HG02938 (cell line): ENCODE data around the gene UBE2D3.
"Not testable (repeated sequence)": the region's sequence is repeated elsewhere in the genome, so short reads cannot be mapped to it uniquely, and the experiment has no call there.

ENCODE experiments used
- ATAC-seq: cut with Tn5 transposase; IDR thresholded peaks from one replicate; pipeline ENCODE4 v1.9.1; 2021; ENCODE audit warnings: mild to moderate bottlenecking, moderate library complexity; ENCODE audit not compliant: unreplicated experiment

UBE2D3 gene

DNA sequence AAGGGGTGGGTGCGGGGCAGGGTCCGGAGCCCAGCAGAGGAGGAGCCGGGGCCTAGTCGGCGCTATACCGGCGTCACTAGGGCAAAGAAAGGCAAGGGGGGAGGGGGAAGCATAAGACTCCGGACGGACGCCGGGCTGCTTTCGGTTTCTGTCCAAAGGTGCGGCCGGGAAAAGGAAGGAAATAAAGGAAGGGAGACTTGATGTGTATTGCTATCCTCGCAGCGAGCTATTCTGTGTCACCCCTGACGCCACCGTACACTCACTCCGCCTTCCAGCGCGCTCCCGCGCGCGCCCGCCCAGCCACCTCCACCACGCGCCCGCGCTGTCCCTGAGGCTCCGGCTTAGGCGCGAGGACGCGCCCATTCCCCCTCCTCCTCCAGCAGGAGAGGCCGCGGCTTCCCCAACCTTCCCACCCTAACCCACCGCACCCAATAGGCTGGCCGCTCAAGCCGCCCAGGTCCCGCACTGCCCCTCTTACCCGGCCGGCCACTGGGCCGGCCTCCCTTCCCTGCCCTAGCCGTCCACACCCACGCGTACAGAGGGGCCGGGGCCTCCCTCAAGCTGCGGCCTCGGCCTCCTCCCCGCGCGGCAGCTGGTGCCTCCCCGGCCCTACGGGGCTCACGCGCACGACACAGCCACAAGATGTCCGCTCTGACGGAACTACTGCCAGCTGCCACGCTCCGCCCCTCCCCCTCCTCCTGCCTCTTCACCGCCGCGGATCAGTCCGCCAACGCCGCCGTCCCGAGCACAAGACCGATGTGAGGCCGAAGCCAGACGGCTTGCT lies at the start of gene UBE2D3:
Gene UBE2D3, minus strand, starts transcription at position 662 of the 784 bp plus-strand sequence. CDS start 1,043 bp downstream, outside the sequence.
- ATAC-seq: peak; percentile 23

- no peak for ATAC-seq
Measured at GRCh38 chr4:102871772-102872171, 44.4 kb upstream of the UBE2D3 start.

DNA sequence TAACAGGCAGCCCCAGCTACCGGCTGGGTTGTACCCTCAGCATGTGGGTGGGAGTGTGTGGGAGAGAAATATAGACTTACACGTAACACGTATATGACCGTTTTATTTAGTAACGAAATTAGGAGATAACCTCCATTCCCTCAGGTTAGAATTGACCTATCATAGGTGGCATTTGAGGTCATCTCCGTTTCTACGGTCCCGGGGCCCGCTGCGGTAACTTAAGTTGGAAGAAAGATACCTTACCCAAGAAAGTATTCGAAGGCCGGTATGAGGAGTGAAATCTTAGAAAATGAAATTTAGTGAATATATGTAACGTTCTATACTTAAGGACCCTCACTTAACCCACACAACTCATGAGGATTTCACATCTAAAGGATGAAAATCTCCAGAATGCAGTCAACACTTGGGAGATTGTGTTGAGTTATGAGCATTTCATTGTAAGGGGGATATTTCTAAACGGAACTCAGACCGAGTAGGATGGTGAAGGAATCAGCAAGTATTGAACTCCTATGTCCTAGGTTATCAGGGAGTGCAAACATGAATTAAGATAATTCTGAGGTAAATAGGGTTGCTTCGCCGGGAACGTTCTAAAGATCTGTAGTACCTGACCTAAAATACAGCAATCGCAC lies 42.3 kb upstream of the UBE2D3 start:
- ATAC-seq: no peak

GRCh38 chr4:102868781-102869568 lies 41.6 kb upstream of the UBE2D3 start, which contains the start of gene CISD2:
TSS of gene CISD2 (plus strand) at chr4:102868992. CDS start at chr4:102869085, 93 bp downstream.
- ATAC-seq: peak; percentile 82

GRCh38 chr4:102868153-102868780 lies 40.9 kb upstream of the UBE2D3 start:
- no peak for ATAC-seq

DNA sequence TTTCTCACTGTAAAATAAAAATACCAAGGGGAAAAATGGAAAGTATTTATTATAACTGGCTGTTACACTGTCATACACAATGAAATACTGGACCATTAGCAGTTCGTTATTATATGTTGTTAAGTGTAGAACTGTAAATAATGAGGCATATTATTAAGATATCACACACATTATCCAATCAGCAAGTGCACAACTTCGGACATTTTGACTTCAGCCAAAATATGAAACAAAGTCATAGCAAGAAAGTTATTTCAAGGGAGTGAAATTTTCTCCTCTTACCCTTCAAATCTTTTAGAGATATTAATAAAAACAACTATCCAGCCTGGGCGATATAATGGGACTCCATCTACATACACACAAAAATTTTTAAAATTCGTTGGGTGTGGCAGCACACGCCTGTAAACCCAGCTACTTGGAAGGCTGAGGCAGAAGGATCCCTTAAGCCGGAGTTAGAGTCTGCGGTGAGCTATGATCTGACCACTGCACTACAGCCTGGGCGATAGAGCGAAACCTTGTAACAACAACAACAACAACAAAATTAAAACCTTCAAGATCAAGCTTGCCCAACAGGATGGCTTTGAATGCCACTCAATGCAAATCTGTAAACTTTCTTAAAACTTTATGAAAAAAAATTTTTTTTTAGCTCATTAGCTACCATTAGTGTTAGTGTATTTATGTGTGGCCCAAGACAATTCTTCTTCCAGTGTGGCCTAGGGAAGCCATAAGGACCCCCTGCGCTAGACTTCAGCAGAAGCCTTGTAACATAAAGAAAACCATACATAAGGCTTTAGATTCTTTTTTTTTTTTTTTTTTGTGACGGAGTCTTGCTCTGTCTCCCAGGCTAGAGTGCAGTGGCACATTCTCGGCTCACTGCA lies 40.2 kb upstream of the UBE2D3 start:
- ATAC-seq: no peak

GRCh38 chr4:102865327-102865726 lies 38.0 kb upstream of the UBE2D3 start:
- ATAC-seq: not testable (repeated sequence)

DNA sequence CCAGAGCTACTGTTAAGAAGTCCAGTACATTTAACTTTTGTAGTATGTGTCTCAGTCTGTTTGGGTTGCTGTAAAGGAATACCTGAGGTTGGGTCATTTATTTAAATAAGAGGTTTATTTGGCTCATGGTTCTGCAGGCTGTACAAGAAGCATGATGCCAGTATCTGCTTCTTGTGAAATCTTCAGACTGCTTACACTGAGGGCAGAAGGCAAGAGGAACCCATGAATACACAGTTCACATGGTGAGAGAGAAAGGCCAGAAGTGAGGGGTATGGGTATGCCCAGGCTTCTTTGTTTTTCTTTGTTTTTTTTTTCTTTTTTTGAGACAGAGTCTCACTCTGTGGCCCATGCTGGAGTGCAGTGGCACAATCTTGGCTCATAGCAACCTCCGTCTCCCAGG lies 35.4 kb upstream of the UBE2D3 start:
- no peak for ATAC-seq

DNA sequence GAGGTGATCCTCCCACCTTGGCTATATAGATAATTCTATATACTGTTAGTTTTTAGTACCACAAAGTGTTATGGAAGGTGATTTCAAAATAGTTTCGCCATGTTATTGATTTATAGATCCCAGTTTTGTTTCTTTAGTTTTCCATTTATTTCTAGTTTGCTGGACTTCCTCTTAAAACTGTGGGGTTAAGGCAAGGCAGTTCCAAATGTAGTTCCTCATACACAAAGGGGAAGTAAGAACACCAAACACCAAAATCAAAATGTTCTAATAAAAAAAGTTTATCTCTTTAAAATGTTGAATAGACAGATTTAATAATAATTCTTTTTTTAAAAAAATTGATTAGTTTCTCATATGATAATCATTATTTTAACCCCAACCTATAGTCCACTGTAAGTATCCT lies 34.7 kb upstream of the UBE2D3 start:
- no peak for ATAC-seq

GRCh38 chr4:102860611-102861324 lies 33.4 kb upstream of the UBE2D3 start:
- no peak for ATAC-seq

DNA sequence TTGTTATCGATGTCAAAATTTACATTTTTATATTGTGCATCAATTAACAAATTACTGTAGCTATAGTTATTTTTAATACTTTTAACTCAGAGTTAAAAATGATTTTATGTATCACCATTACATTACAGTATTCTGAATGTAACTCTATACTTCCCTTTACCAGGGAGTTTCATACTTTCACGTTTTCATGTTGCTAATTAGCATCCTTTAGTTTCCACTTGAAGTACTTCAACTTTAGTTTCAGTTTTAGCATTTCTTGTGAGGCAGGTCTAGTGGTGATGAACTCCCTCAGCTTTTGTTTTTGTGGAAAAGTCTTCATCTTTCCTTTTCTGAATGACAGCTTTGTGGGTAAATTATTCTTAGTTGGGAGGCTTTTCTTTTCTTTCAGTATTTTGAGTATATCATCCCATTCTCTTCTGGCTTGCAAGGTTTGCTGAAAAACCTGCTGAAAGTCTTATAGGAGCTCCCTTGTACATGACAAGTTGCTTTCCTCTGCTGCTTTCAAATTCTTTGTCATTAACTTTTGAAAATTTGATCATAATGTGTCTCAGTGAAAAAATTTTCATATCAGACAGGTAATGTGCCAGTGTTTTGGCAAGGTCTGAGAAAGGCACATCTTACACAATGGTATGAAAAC lies 31.6 kb upstream of the UBE2D3 start:
- no peak for ATAC-seq

DNA sequence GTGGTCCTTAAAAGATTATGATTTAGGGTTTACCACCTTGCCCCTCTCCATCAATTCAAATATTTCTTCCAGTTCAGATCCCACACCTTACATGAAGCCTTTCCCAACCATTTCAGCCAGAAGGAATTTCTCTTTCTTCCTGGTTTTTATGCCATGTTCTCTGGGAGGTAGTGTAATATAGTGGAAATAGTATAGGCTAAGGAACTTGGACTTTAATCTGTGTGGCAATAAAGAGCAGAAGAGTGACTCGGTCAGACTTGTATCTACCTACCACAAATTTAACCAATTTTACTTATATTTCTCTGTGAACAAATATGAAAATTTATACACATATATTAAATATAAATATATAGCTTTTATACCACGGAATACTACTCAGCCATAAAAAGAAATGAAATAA lies 23.0 kb upstream of the UBE2D3 start:
- ATAC-seq: no peak

DNA sequence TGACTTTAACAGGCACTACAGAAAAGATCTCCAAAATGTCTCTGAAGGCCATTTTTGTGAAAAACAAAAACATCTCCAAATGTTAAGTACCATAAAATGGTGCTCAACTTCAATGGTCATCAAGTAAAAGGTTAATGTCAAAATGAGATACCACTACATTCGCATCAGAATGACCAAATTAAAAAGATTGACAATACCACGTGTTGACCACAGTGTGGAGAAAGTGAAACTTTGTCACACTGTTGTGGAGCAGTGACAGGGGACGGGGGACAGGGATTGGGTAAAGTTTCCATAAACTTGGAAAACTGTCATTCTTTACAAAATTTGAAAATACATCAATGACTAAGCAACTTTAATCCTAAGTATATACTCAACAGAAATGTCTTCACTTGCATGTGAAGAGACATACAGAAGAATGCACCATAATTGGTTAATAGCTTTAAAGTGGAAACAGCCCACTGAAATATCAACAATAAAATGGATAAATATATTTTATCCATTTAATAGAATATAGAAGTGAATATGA lies 22.3 kb upstream of the UBE2D3 start:
- ATAC-seq: no peak

- ATAC-seq: no peak
Measured at GRCh38 chr4:102847687-102848086, 20.3 kb upstream of the UBE2D3 start.

DNA sequence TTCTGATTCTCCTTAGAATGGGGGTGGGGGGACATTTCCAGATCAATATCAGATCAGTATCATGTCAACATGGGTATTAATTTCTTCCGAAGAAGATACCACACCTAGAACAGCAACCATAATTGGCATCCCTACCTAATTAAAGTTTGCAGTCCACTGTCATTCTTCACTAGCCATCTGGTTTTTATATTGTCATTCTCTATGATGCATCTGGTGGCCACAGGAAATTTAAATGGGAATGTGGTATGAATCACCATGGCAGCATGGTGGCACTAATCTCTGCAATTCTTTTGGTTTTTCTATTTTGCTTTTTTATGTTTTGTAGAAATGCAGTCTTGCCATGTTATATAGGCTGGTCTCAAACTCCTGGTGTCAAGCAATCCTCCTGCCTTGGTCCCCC lies 16.6 kb upstream of the UBE2D3 start:
- no peak for ATAC-seq

GRCh38 chr4:102843273-102843672 lies 15.9 kb upstream of the UBE2D3 start:
- no peak for ATAC-seq

DNA sequence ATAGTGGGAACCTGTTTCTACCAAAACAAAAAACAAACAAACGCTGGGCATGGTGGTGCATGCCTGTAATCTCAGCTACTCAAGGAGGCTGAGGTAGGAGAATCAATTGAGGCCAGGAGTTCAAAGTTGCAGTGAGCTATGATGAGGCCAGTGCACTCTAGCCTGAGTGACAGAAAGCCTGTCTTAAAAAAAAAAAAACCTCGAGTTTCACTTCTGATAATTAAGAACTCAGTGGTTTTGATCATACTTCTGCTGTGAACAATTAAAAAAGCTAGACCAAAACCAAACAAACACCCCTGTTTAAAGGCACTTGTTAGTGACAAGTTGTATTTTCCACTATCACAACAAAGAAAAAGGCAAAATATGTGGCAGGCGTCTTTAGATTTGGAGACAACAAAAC lies 15.0 kb upstream of the UBE2D3 start:
- ATAC-seq: no peak

GRCh38 chr4:102836596-102836995 lies 9.2 kb upstream of the UBE2D3 start:
- ATAC-seq: no peak

DNA sequence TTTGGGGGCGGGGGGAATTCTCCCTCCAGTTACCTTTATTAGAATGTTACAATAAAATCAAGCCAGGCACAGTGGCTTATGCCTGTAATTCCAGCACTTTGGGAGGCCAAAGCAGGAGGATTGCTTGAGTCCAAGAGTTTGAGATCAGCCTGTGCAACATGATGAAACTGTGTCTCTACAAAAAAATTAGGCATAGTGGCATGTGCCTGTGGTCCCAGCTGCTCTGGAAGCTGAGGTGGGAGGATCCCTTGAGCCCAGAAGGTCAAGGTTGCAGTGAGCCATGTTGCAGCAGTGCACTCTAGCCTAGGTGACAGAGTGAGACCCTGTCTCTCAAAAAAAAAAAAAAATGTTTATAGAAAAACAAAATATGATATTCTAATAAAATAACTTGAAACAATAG lies 5.3 kb upstream of the UBE2D3 start:
- ATAC-seq: no peak
